OCI-LY1 (cell line): ENCODE measurements around the gene NPLOC4.

Experiments used
- H2AFZ ChIP-seq: fragments of 200-600 bp; sonication (generic), shearing (Covaris generic); 2 replicates; pipeline ENCODE4 v1.6.0; 2014; ENCODE audit warnings: antibody characterized with exemption, mild to moderate bottlenecking, low read length
- H3F3A ChIP-seq: fragments of 200-600 bp; sonication (generic), shearing (Covaris generic); 2 replicates; pipeline ENCODE4 v1.6.0; 2014; ENCODE audit warnings: mild to moderate bottlenecking, antibody characterized with exemption, low read length, moderate library complexity; ENCODE audit not compliant: insufficient read depth
- H3K27ac ChIP-seq: fragments of 200-600 bp; sonication (generic); 2 replicates; pipeline ENCODE4 v1.5.1; 2014; ENCODE audit warnings: low read length, mixed run types, mild to moderate bottlenecking, low read depth; ENCODE audit not compliant: poor library complexity, severe bottlenecking
- H3K27me3 ChIP-seq: fragments of 200-600 bp; sonication (generic); 2 replicates; pipeline ENCODE4 v1.6.0; 2014; ENCODE audit warnings: antibody characterized with exemption, mild to moderate bottlenecking, low read length, moderate library complexity; ENCODE audit not compliant: insufficient read depth
- H3K36me3 ChIP-seq: fragments of 200-600 bp; sonication (generic); 2 replicates; pipeline ENCODE4 v1.6.1; 2014; ENCODE audit warnings: mild to moderate bottlenecking, antibody characterized with exemption, low read length, moderate library complexity, mixed read lengths; ENCODE audit not compliant: insufficient read depth
- H3K4me1 ChIP-seq: fragments of 200-600 bp; sonication (generic); 2 replicates; pipeline ENCODE4 v1.5.1; 2014; ENCODE audit warnings: mild to moderate bottlenecking, low read length, moderate library complexity; ENCODE audit not compliant: insufficient read depth, severe bottlenecking
- H3K4me2 ChIP-seq: fragments of 200-600 bp; sonication (generic), shearing (Covaris generic); 2 replicates; pipeline ENCODE4 v1.6.1; 2014; ENCODE audit warnings: low read length
- H3K4me3 ChIP-seq: fragments of 200-600 bp; sonication (generic); 2 replicates; pipeline ENCODE4 v1.5.1; 2014; ENCODE audit warnings: low read length, low read depth, mild to moderate bottlenecking, mixed read lengths; ENCODE audit not compliant: poor library complexity, severe bottlenecking
- H3K79me2 ChIP-seq: fragments of 200-600 bp; shearing (Covaris generic); 2 replicates; pipeline ENCODE4 v1.6.1; 2016; ENCODE audit warnings: mixed run types, low read length, mixed read lengths; ENCODE audit not compliant: insufficient read depth
- H3K9ac ChIP-seq: fragments of 200-600 bp; sonication (generic), shearing (Covaris generic); 2 replicates; pipeline ENCODE4 v1.6.1; 2014; ENCODE audit warnings: mild to moderate bottlenecking, low read length, mixed read lengths
- H3K9me2 ChIP-seq: fragments of 200-600 bp; sonication (generic), shearing (Covaris generic); 2 replicates; pipeline ENCODE4 v1.6.1; 2014; ENCODE audit warnings: low read depth, mild to moderate bottlenecking, low read length, mixed read lengths
- H3K9me3 ChIP-seq: fragments of 200-600 bp; shearing (Covaris generic); 2 replicates; pipeline ENCODE4 v1.6.1; 2014; ENCODE audit warnings: low read length, mixed read lengths
- H4K20me1 ChIP-seq: fragments of 200-600 bp; sonication (generic), shearing (Covaris generic); 2 replicates; pipeline ENCODE4 v1.6.0; 2016; ENCODE audit warnings: mild to moderate bottlenecking, low read length; ENCODE audit not compliant: insufficient read depth
- CTCF ChIP-seq: fragments of 200-600 bp; sonication (generic), shearing (Covaris generic); IDR thresholded peaks from 2 replicates; pipeline ENCODE4 v1.5.1; 2017; ENCODE audit warnings: mild to moderate bottlenecking, antibody characterized with exemption, low read length, moderate library complexity, mixed read lengths
- EZH2 ChIP-seq: fragments of 200-600 bp; sonication (generic), shearing (Covaris generic); IDR thresholded peaks from 2 replicates; pipeline ENCODE4 v1.8.0; 2017; ENCODE audit warnings: borderline replicate concordance, mixed run types, mild to moderate bottlenecking, antibody characterized with exemption, low read length, moderate library complexity, mixed read lengths

NPLOC4 gene

GRCh38 chr17:81527591-81528383 lies 109.1 kb downstream of the NPLOC4 start, which contains the start of gene FSCN2:
Gene FSCN2 (plus strand): TSS chr17:81528377. CDS start chr17:81528532, 155 bp downstream.
- no peak within 1 kb of the TSS for H3K4me3 ChIP-seq
- no peak within 1 kb of the TSS for H3K9ac ChIP-seq

DNA sequence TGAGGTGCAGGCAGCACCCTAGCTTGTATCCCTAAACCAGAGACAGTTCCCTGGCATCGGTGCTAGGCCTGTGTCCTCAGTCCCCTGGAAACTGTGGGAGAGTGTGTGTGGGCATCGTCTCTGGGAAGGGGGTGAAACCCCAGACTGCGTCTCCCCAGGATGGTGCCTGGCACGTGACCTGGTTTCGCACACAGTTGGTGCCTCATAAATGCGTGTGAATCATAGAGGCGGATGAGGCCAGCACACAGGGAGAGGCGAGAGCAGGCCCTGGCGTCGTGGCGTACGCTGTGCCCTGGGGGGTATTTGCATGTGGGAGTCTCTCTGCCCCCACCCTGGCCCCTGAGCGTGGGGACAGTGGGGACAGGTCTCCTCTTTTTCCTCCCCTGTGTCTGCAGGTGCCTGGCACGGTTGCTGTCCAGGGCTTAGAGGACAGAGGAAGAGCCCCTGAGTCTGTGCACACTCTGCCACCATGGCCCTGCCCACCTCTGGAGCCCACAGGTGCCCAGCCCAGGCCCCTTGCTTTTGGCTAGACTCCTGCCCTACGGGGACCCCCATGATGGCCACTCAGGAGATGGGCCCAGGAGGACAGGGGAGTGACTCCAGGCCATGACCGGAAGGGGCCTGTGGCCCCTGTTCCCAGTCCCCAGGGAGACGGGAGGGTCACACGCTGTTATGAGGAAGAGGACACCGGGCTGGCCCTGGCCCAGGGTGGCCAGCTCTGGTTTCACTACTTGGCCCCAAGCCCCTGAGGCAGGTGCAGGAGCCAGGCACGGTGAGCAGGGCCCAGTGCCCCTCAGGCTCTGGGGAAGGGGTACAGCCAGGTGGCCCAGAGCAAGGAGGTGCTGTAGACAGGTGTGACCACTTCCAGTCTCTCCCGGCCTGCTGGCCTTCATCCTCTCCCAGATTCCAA lies 110.0 kb downstream of the NPLOC4 start:
- Histone ChIP-seq H3K4me3 (no peak overlapping the region), H3K36me3 (no peaks in the 10 kb centered on the region), H3K27me3 (peaks cover 37% of the 10 kb centered on the region; the same call in 1 of the 2 replicates), H4K20me1 (no peaks in the 10 kb centered on the region), H3K9ac (no peak overlapping the region), H3K4me2 (no peak overlapping the region), H3K9me2 (no peaks in the 10 kb centered on the region), H3F3A (no peaks in the 10 kb centered on the region), H3K4me1 (no peaks in the 10 kb centered on the region), H2AFZ (no peak overlapping the region), H3K79me2 (no peaks in the 10 kb centered on the region), H3K27ac (no peak overlapping the region), H3K9me3 (no peaks in the 10 kb centered on the region)
- no peak for TF ChIP-seq EZH2

More at GRCh38 chr17:81527591-81528383, 109.1 kb downstream of the NPLOC4 start, which contains the start of gene FSCN2:
- Histone ChIP-seq H3K27ac (no peak within 1 kb of the TSS), H3K36me3 (no peaks in the 10 kb centered on the region), H3F3A (no peaks in the 10 kb centered on the region), H3K4me2 (no peak within 1 kb of the TSS), H3K9me2 (no peaks in the 10 kb centered on the region), H3K79me2 (no peaks in the 10 kb centered on the region), H2AFZ (no peak within 1 kb of the TSS), H4K20me1 (no peaks in the 10 kb centered on the region), H3K9me3 (no peaks in the 10 kb centered on the region), H3K4me1 (no peaks in the 10 kb centered on the region), H3K27me3 (peaks cover 32% of the 10 kb centered on the region; the same call in 1 of the 2 replicates)
- TF ChIP-seq EZH2, result no peak
- no peak for TF ChIP-seq CTCF

DNA sequence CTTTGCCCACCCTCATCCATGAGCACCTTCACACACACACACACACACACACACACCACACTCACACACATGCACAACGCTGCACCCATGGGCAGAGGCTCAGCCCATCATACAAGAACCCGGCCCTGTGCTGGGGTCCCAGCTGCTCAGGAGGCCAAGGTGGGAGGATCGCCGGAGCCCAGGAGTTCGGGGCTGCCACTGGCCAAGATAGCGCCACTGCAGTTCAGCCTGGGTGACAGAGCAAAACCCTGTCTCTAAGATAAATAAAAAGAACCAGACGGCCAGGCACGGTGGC lies 112.1 kb downstream of the NPLOC4 start:
- no peaks in the 10 kb centered on the region for H4K20me1 ChIP-seq
- no peaks in the 10 kb centered on the region for H3K9me3 ChIP-seq
- H3K4me2 ChIP-seq, result no peak overlapping the region
- no peak overlapping the region for H3K4me3 ChIP-seq
- H3K79me2 ChIP-seq, result no peaks in the 10 kb centered on the region
- H3K9me2 ChIP-seq, result no peaks in the 10 kb centered on the region
- H3K27ac ChIP-seq, result no peak overlapping the region
- no peaks in the 10 kb centered on the region for H3K36me3 ChIP-seq
- no peak for TF ChIP-seq CTCF
- no peak for TF ChIP-seq EZH2
- H3F3A ChIP-seq, result no peaks in the 10 kb centered on the region
- H3K4me1 ChIP-seq, result peaks cover 3% of the 10 kb centered on the region
- no peak overlapping the region for H3K9ac ChIP-seq
- no peak overlapping the region for H2AFZ ChIP-seq
- peaks cover 37% of the 10 kb centered on the region; the same call in 1 of the 2 replicates for H3K27me3 ChIP-seq
